ENCODE measurements around the gene RAP1GAP.

Gene RAP1GAP

GRCh38 chr1:21669258-21670058 is at the start of gene RAP1GAP:
Gene RAP1GAP, minus strand, starts transcription at chr1:21669357. Its CDS starts 49,325 bp downstream, at chr1:21620032.
- Histone ChIP-seq H2AFZ (ENCODE audit: low read depth, low read length) (no peak within 1 kb of the TSS), H3K4me1 (ENCODE audit: insufficient read depth, low read length) (no peaks in the 10 kb centered on the region), H4K20me1 (ENCODE audit: insufficient read depth, low read length) (peaks cover 37% of the 10 kb centered on the region), H3K27me3 (ENCODE audit: insufficient read depth, low read length, poor library complexity) (no peaks in the 10 kb centered on the region), H3K4me2 (ENCODE audit: insufficient read depth, low read length) (no peak within 1 kb of the TSS), H3K79me2 (ENCODE audit: insufficient read depth, low read length) (no peaks in the 10 kb centered on the region), H3K36me3 (ENCODE audit: insufficient read depth, low read length) (no peaks in the 10 kb centered on the region), H3K9me3 (ENCODE audit: insufficient read depth, low read length, severe bottlenecking) (no peaks in the 10 kb centered on the region), H3K9ac (ENCODE audit: low read depth, low read length) (no peak within 1 kb of the TSS), H3K27ac (ENCODE audit: low read length) (no peak within 1 kb of the TSS), H3K4me3 (ENCODE audit: low read depth in 1 of 2, low read length in 2 of 2) (no peak within 1 kb of the TSS)
- TF ChIP-seq EZH2 (IDR thresholded peaks at IDR 0.05; ENCODE audit: borderline replicate concordance, low read depth, low read length, severe bottlenecking): no peak
- no peak for DNase-seq
- ATAC-seq (ENCODE audit: insufficient read depth, low read depth): no peak

- ATAC-seq (ENCODE audit: insufficient read depth, low read depth) (no peak), DNase-seq (no peak)
- H3K4me3 ChIP-seq (ENCODE audit: low read depth in 1 of 2, low read length in 2 of 2): no peak overlapping the region
- no peak overlapping the region for H3K4me2 ChIP-seq (ENCODE audit: insufficient read depth, low read length)
- TF ChIP-seq, protein P1, sequence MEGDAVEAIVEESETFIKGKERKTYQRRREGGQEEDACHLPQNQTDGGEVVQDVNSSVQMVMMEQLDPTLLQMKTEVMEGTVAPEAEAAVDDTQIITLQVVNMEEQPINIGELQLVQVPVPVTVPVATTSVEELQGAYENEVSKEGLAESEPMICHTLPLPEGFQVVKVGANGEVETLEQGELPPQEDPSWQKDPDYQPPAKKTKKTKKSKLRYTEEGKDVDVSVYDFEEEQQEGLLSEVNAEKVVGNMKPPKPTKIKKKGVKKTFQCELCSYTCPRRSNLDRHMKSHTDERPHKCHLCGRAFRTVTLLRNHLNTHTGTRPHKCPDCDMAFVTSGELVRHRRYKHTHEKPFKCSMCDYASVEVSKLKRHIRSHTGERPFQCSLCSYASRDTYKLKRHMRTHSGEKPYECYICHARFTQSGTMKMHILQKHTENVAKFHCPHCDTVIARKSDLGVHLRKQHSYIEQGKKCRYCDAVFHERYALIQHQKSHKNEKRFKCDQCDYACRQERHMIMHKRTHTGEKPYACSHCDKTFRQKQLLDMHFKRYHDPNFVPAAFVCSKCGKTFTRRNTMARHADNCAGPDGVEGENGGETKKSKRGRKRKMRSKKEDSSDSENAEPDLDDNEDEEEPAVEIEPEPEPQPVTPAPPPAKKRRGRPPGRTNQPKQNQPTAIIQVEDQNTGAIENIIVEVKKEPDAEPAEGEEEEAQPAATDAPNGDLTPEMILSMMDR (IDR thresholded peaks at IDR 0.05; ENCODE audit: borderline replicate concordance, extremely low read depth, low read length, poor library complexity, severe bottlenecking): no peak
- no peak for TF ChIP-seq EZH2 (IDR thresholded peaks at IDR 0.05; ENCODE audit: borderline replicate concordance, low read depth, low read length, severe bottlenecking)
- no peak overlapping the region for H3K27ac ChIP-seq (ENCODE audit: low read length)
- no peak overlapping the region for H2AFZ ChIP-seq (ENCODE audit: low read depth, low read length)
- H3K27me3 ChIP-seq (ENCODE audit: insufficient read depth, low read length, poor library complexity): no peaks in the 10 kb centered on the region
- H3K36me3 ChIP-seq (ENCODE audit: insufficient read depth, low read length): peaks cover 73% of the 10 kb centered on the region
- no peak overlapping the region for H3K9ac ChIP-seq (ENCODE audit: low read depth, low read length)
- no peaks in the 10 kb centered on the region for H3K4me1 ChIP-seq (ENCODE audit: insufficient read depth, low read length)
- no peaks in the 10 kb centered on the region for H3K79me2 ChIP-seq (ENCODE audit: insufficient read depth, low read length)
- no peaks in the 10 kb centered on the region for H3K9me3 ChIP-seq (ENCODE audit: insufficient read depth, low read length, severe bottlenecking)
- H4K20me1 ChIP-seq (ENCODE audit: insufficient read depth, low read length): 0 out of 2 replicates have a peak, but pooled peaks cover 1% of the 10 kb centered on the region
These were observed 47.0 kb upstream of the RAP1GAP start for GRCh38 chr1:21716169-21716568.

- no peak overlapping the region for H3K27ac ChIP-seq (ENCODE audit: low read length)
- H3K4me3 ChIP-seq (ENCODE audit: low read depth in 1 of 2, low read length in 2 of 2): no peak overlapping the region
- TF ChIP-seq, protein P1 (IDR thresholded peaks at IDR 0.05; ENCODE audit: borderline replicate concordance, extremely low read depth, low read length, poor library complexity, severe bottlenecking): no peak
- TF ChIP-seq EZH2 (IDR thresholded peaks at IDR 0.05; ENCODE audit: borderline replicate concordance, low read depth, low read length, severe bottlenecking): no peak
- peaks cover 71% of the 10 kb centered on the region for H3K36me3 ChIP-seq (ENCODE audit: insufficient read depth, low read length)
- H3K4me2 ChIP-seq (ENCODE audit: insufficient read depth, low read length): no peak overlapping the region
- H3K4me1 ChIP-seq (ENCODE audit: insufficient read depth, low read length): no peaks in the 10 kb centered on the region
- no peaks in the 10 kb centered on the region for H3K9me3 ChIP-seq (ENCODE audit: insufficient read depth, low read length, severe bottlenecking)
- no peak overlapping the region for H3K9ac ChIP-seq (ENCODE audit: low read depth, low read length)
- no peak overlapping the region for H2AFZ ChIP-seq (ENCODE audit: low read depth, low read length)
- H3K79me2 ChIP-seq (ENCODE audit: insufficient read depth, low read length): no peaks in the 10 kb centered on the region
- no peak for ATAC-seq (ENCODE audit: insufficient read depth, low read depth)
- no peaks in the 10 kb centered on the region for H3K27me3 ChIP-seq (ENCODE audit: insufficient read depth, low read length, poor library complexity)
- no peak for DNase-seq
- peaks cover 2% of the 10 kb centered on the region; the same call in 1 of the 2 replicates for H4K20me1 ChIP-seq (ENCODE audit: insufficient read depth, low read length)
These were observed 38.7 kb upstream of the RAP1GAP start for GRCh38 chr1:21707891-21708290.

GRCh38 chr1:21707086-21707840 is 38.1 kb upstream of the RAP1GAP start:
- no peak for ATAC-seq (ENCODE audit: insufficient read depth, low read depth)
- no peak for DNase-seq
- Histone ChIP-seq H3K9me3 (ENCODE audit: insufficient read depth, low read length, severe bottlenecking) (no peaks in the 10 kb centered on the region), H3K27ac (ENCODE audit: low read length) (no peak overlapping the region), H3K79me2 (ENCODE audit: insufficient read depth, low read length) (no peaks in the 10 kb centered on the region), H2AFZ (ENCODE audit: low read depth, low read length) (no peak overlapping the region), H3K36me3 (ENCODE audit: insufficient read depth, low read length) (peaks cover 73% of the 10 kb centered on the region), H3K4me1 (ENCODE audit: insufficient read depth, low read length) (no peaks in the 10 kb centered on the region), H4K20me1 (ENCODE audit: insufficient read depth, low read length) (peaks cover 2% of the 10 kb centered on the region; the same call in 1 of the 2 replicates), H3K4me3 (ENCODE audit: low read depth in 1 of 2, low read length in 2 of 2) (no peak overlapping the region), H3K27me3 (ENCODE audit: insufficient read depth, low read length, poor library complexity) (no peaks in the 10 kb centered on the region), H3K9ac (ENCODE audit: low read depth, low read length) (no peak overlapping the region), H3K4me2 (ENCODE audit: insufficient read depth, low read length) (no peak overlapping the region)
- TF ChIP-seq, protein P1 (IDR thresholded peaks at IDR 0.05; ENCODE audit: borderline replicate concordance, extremely low read depth, low read length, poor library complexity, severe bottlenecking): no peak
- no peak for TF ChIP-seq EZH2 (IDR thresholded peaks at IDR 0.05; ENCODE audit: borderline replicate concordance, low read depth, low read length, severe bottlenecking)
